ENCODE results near the gene CHAD.

DNA sequence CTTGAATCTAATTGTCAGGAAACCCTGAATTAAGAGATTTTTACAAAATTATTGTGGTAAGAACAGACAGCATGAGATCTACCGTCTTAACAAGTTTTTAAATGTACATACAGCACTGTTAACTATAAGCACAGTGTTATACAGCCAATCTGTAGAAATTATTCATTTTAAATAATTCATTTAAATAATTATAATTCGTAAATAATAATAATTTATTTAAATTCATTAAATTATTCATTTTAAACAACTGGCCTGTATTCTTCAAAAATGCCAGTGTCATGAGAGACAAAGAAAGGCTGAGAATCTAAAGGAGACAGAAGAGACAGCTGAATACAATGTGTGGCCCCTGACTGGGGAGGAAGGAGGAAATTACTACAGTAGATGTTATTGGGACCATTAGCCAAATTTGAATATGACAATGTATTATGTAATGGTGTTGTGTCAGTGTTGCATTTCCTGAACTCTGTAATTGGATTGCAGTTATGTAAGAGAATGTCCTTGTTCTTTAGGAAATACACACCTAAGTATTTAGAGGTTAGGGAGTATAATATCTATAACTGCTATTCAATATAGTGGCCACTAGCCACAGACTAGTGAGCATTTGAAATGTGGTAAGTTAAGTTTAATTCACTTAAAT lies 12.3 kb upstream of the CHAD start:
- TF ChIP-seq, protein P1, sequence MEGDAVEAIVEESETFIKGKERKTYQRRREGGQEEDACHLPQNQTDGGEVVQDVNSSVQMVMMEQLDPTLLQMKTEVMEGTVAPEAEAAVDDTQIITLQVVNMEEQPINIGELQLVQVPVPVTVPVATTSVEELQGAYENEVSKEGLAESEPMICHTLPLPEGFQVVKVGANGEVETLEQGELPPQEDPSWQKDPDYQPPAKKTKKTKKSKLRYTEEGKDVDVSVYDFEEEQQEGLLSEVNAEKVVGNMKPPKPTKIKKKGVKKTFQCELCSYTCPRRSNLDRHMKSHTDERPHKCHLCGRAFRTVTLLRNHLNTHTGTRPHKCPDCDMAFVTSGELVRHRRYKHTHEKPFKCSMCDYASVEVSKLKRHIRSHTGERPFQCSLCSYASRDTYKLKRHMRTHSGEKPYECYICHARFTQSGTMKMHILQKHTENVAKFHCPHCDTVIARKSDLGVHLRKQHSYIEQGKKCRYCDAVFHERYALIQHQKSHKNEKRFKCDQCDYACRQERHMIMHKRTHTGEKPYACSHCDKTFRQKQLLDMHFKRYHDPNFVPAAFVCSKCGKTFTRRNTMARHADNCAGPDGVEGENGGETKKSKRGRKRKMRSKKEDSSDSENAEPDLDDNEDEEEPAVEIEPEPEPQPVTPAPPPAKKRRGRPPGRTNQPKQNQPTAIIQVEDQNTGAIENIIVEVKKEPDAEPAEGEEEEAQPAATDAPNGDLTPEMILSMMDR (IDR thresholded peaks at IDR 0.05), result no peak
- TF ChIP-seq POLR2AphosphoS5 (IDR thresholded peaks at IDR 0.05; ENCODE audit: low read depth, low read length) (no peak), TCF7L2 (IDR thresholded peaks at IDR 0.05; ENCODE audit: low read depth, low read length) (no peak)
- TF ChIP-seq, protein P2, sequence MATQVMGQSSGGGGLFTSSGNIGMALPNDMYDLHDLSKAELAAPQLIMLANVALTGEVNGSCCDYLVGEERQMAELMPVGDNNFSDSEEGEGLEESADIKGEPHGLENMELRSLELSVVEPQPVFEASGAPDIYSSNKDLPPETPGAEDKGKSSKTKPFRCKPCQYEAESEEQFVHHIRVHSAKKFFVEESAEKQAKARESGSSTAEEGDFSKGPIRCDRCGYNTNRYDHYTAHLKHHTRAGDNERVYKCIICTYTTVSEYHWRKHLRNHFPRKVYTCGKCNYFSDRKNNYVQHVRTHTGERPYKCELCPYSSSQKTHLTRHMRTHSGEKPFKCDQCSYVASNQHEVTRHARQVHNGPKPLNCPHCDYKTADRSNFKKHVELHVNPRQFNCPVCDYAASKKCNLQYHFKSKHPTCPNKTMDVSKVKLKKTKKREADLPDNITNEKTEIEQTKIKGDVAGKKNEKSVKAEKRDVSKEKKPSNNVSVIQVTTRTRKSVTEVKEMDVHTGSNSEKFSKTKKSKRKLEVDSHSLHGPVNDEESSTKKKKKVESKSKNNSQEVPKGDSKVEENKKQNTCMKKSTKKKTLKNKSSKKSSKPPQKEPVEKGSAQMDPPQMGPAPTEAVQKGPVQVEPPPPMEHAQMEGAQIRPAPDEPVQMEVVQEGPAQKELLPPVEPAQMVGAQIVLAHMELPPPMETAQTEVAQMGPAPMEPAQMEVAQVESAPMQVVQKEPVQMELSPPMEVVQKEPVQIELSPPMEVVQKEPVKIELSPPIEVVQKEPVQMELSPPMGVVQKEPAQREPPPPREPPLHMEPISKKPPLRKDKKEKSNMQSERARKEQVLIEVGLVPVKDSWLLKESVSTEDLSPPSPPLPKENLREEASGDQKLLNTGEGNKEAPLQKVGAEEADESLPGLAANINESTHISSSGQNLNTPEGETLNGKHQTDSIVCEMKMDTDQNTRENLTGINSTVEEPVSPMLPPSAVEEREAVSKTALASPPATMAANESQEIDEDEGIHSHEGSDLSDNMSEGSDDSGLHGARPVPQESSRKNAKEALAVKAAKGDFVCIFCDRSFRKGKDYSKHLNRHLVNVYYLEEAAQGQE (IDR thresholded peaks at IDR 0.05; ENCODE audit: insufficient read depth in 1 of 2, low read depth in 2 of 2, low read length in 1 of 2), result no peak

All from Panc1 (cell line).